ENCODE data around the gene CFTR.
A peak's percentile ranks its signal among the peaks of the same experiment; 100 is the strongest.

CFTR gene

GRCh38 chr7:117673839-117674238, 194.0 kb downstream of the CFTR start:
- TF ChIP-seq CTCF (IDR thresholded peaks at IDR 0.05; ENCODE audit: insufficient read depth, low read length, poor library complexity, severe bottlenecking) (peak; percentile 27), EZH2phosphoT487 (conservative IDR thresholded peaks at IDR 0.05; ENCODE audit: low read length) (no peak)

GRCh38 chr7:117674617-117675016, 194.8 kb downstream of the CFTR start:
- no peaks in the 10 kb centered on the region for H3K27me3 ChIP-seq (ENCODE audit: low read length)
- H3K4me3 ChIP-seq (ENCODE audit: insufficient read depth, low read length, poor library complexity, severe bottlenecking): no peak overlapping the region
- TF ChIP-seq EZH2phosphoT487 (conservative IDR thresholded peaks at IDR 0.05; ENCODE audit: low read length): no peak
- TF ChIP-seq CTCF (IDR thresholded peaks at IDR 0.05; ENCODE audit: insufficient read depth, low read length, poor library complexity, severe bottlenecking): no peak
- H3F3A ChIP-seq (ENCODE audit: insufficient read depth): no peaks in the 10 kb centered on the region
- H3K9me2 ChIP-seq (replicated peaks; ENCODE audit: insufficient read depth, low read length): no peaks in the 10 kb centered on the region
- no peaks in the 10 kb centered on the region for H3K36me3 ChIP-seq (ENCODE audit: low read length)
- no peak overlapping the region for H3K9ac ChIP-seq (ENCODE audit: low read length)
- H3K27ac ChIP-seq (ENCODE audit: low read depth, low read length): no peak overlapping the region
- no peak overlapping the region for H3K4me2 ChIP-seq (ENCODE audit: low read depth, low read length, poor library complexity, severe bottlenecking)
- no peaks in the 10 kb centered on the region for H3K9me3 ChIP-seq (ENCODE audit: insufficient read depth, low read length)
- H2AFZ ChIP-seq (ENCODE audit: low read depth, low read length, severe bottlenecking): no peak overlapping the region
- no peaks in the 10 kb centered on the region for H3K79me2 ChIP-seq (ENCODE audit: insufficient read depth, low read length)
- no peaks in the 10 kb centered on the region for H4K20me1 ChIP-seq (ENCODE audit: low read depth, low read length)

More at GRCh38 chr7:117673839-117674238, 194.0 kb downstream of the CFTR start:
- Histone ChIP-seq H3K27ac (ENCODE audit: low read depth, low read length) (no peak overlapping the region), H3K9me2 (replicated peaks; ENCODE audit: insufficient read depth, low read length) (no peaks in the 10 kb centered on the region), H3K9me3 (ENCODE audit: insufficient read depth, low read length) (no peaks in the 10 kb centered on the region), H3F3A (ENCODE audit: insufficient read depth) (no peaks in the 10 kb centered on the region), H3K36me3 (ENCODE audit: low read length) (no peaks in the 10 kb centered on the region), H3K79me2 (ENCODE audit: insufficient read depth, low read length) (no peaks in the 10 kb centered on the region), H2AFZ (ENCODE audit: low read depth, low read length, severe bottlenecking) (no peak overlapping the region), H3K4me2 (ENCODE audit: low read depth, low read length, poor library complexity, severe bottlenecking) (no peak overlapping the region), H3K9ac (ENCODE audit: low read length) (no peak overlapping the region), H3K4me3 (ENCODE audit: insufficient read depth, low read length, poor library complexity, severe bottlenecking) (no peak overlapping the region), H3K27me3 (ENCODE audit: low read length) (no peaks in the 10 kb centered on the region), H4K20me1 (ENCODE audit: low read depth, low read length) (no peaks in the 10 kb centered on the region)

- H4K20me1 ChIP-seq (ENCODE audit: low read depth, low read length): no peaks in the 10 kb centered on the region
- no peaks in the 10 kb centered on the region for H3K9me2 ChIP-seq (replicated peaks; ENCODE audit: insufficient read depth, low read length)
- H3K36me3 ChIP-seq (ENCODE audit: low read length): no peaks in the 10 kb centered on the region
- no peak overlapping the region for H3K4me3 ChIP-seq (ENCODE audit: insufficient read depth, low read length, poor library complexity, severe bottlenecking)
- H3F3A ChIP-seq (ENCODE audit: insufficient read depth): no peaks in the 10 kb centered on the region
- no peak overlapping the region for H2AFZ ChIP-seq (ENCODE audit: low read depth, low read length, severe bottlenecking)
- TF ChIP-seq EZH2phosphoT487 (conservative IDR thresholded peaks at IDR 0.05; ENCODE audit: low read length): no peak
- TF ChIP-seq CTCF (IDR thresholded peaks at IDR 0.05; ENCODE audit: insufficient read depth, low read length, poor library complexity, severe bottlenecking): no peak
- no peak overlapping the region for H3K9ac ChIP-seq (ENCODE audit: low read length)
- H3K9me3 ChIP-seq (ENCODE audit: insufficient read depth, low read length): no peaks in the 10 kb centered on the region
- H3K4me2 ChIP-seq (ENCODE audit: low read depth, low read length, poor library complexity, severe bottlenecking): no peak overlapping the region
- H3K79me2 ChIP-seq (ENCODE audit: insufficient read depth, low read length): no peaks in the 10 kb centered on the region
- H3K27ac ChIP-seq (ENCODE audit: low read depth, low read length): no peak overlapping the region
- no peaks in the 10 kb centered on the region for H3K27me3 ChIP-seq (ENCODE audit: low read length)
These were observed 195.9 kb downstream of the CFTR start for GRCh38 chr7:117675497-117676435.
